ENCODE results near the gene GRPEL1. TPM values are rescaled to one million over a fixed set of nuclear protein-coding genes. Genes with fewer than 3 reads are reported as not detected.

Gene GRPEL1
- total RNA-seq, 1 experiment from 2014 or later = 74.5 TPM

GRCh38 chr4:7023901-7024300, 44.0 kb downstream of the GRPEL1 start:
- Histone ChIP-seq H3F3A (ENCODE audit: low read length, unreplicated experiment) (no peaks in the 10 kb centered on the region), H3K4me1 (ENCODE audit: insufficient read depth, low read length) (peaks cover 11% of the 10 kb centered on the region), H2AFZ (ENCODE audit: low read length) (no peak overlapping the region), H4K20me1 (ENCODE audit: low read length) (no peaks in the 10 kb centered on the region), H3K9me3 (ENCODE audit: low read length) (no peaks in the 10 kb centered on the region), H3K27me3 (ENCODE audit: low read length) (no peaks in the 10 kb centered on the region), H3K79me2 (ENCODE audit: low read length) (no peaks in the 10 kb centered on the region; the same call in 1 of the 2 replicates), H3K9me2 (replicated peaks; ENCODE audit: low read length) (no peaks in the 10 kb centered on the region), H3K27ac (ENCODE audit: low read length) (no peak overlapping the region), H3K9ac (ENCODE audit: low read length) (no peak overlapping the region), H3K36me3 (ENCODE audit: low read depth, low read length) (peaks cover 3% of the 10 kb centered on the region), H3K4me3 (ENCODE audit: low read length) (no peak overlapping the region), H3K4me2 (ENCODE audit: low read length) (no peak overlapping the region)
- POLR2A ChIA-PET (ENCODE audit: unreplicated experiment) = no interaction called here
- BruUV-seq (replicated peaks) = no TSS peak
- intact Hi-C loops (cut with micrococcal nuclease) = no loop called here
- CTCF ChIA-PET = interaction anchor here (0.6 kb wide), 1 partner anchor 19 kb away, joined by 3 read pairs; a partner anchor contains a TSS
- TF ChIP-seq CTCF (conservative IDR thresholded peaks at IDR 0.05; ENCODE audit: low read depth, low read length) (no peak), EZH2 (IDR thresholded peaks at IDR 0.05; ENCODE audit: low read length, unreplicated experiment) (no peak), EZH2phosphoT487 (IDR thresholded peaks at IDR 0.05; ENCODE audit: borderline replicate concordance, low read length) (no peak)
- DNase-seq (no peak), ATAC-seq (no peak)

- Histone ChIP-seq H3K4me2 (ENCODE audit: low read length) (no peak overlapping the region), H3K9me2 (replicated peaks; ENCODE audit: low read length) (no peaks in the 10 kb centered on the region), H3F3A (ENCODE audit: low read length, unreplicated experiment) (no peaks in the 10 kb centered on the region), H3K9ac (ENCODE audit: low read length) (no peak overlapping the region), H3K4me3 (ENCODE audit: low read length) (no peak overlapping the region), H2AFZ (ENCODE audit: low read length) (no peak overlapping the region), H3K27ac (ENCODE audit: low read length) (no peak overlapping the region), H4K20me1 (ENCODE audit: low read length) (no peaks in the 10 kb centered on the region), H3K4me1 (ENCODE audit: insufficient read depth, low read length) (peaks cover 11% of the 10 kb centered on the region), H3K27me3 (ENCODE audit: low read length) (no peaks in the 10 kb centered on the region), H3K36me3 (ENCODE audit: low read depth, low read length) (peaks cover 3% of the 10 kb centered on the region), H3K9me3 (ENCODE audit: low read length) (no peaks in the 10 kb centered on the region), H3K79me2 (ENCODE audit: low read length) (no peaks in the 10 kb centered on the region; the same call in 1 of the 2 replicates)
- BruUV-seq (replicated peaks) = no TSS peak
- TF ChIP-seq EZH2 (IDR thresholded peaks at IDR 0.05; ENCODE audit: low read length, unreplicated experiment) = no peak
- no peak for TF ChIP-seq EZH2phosphoT487 (IDR thresholded peaks at IDR 0.05; ENCODE audit: borderline replicate concordance, low read length)
- TF ChIP-seq CTCF (conservative IDR thresholded peaks at IDR 0.05; ENCODE audit: low read depth, low read length) = no peak
- CTCF ChIA-PET = interaction anchor here (0.6 kb wide), 1 partner anchor 19 kb away, joined by 3 read pairs; a partner anchor contains a TSS
- intact Hi-C loops (cut with micrococcal nuclease) = no loop called here
- POLR2A ChIA-PET (ENCODE audit: unreplicated experiment) = no interaction called here
- ATAC-seq (no peak), DNase-seq (no peak)
These were observed 44.4 kb downstream of the GRPEL1 start for GRCh38 chr4:7023486-7023885.

- H3F3A ChIP-seq (ENCODE audit: low read length, unreplicated experiment) = no peaks in the 10 kb centered on the region
- H2AFZ ChIP-seq (ENCODE audit: low read length) = no peak overlapping the region
- ChIA-PET CTCF (interaction anchor here (0.5 to 1.0 kb wide), 2 partner anchors 13 to 21 kb away, joined by 3 read pairs; partner anchors contain the start of gene TADA2B), POLR2A (ENCODE audit: unreplicated experiment) (interaction anchor here (0.6 kb wide), 2 partner anchors 46 to 242 kb away, joined by 4 to 18 read pairs; partner anchors contain the start of gene GRPEL1)
- peaks cover 3% of the 10 kb centered on the region for H3K36me3 ChIP-seq (ENCODE audit: low read depth, low read length)
- intact Hi-C loops (cut with micrococcal nuclease) = no loop called here
- ATAC-seq (peak; percentile 99), DNase-seq (peak; percentile 91)
- H3K9ac ChIP-seq (ENCODE audit: low read length) = peak overlapping the region; percentile 50
- H3K27me3 ChIP-seq (ENCODE audit: low read length) = no peaks in the 10 kb centered on the region
- BruUV-seq (replicated peaks) = no TSS peak
- no peaks in the 10 kb centered on the region for H4K20me1 ChIP-seq (ENCODE audit: low read length)
- no peaks in the 10 kb centered on the region; the same call in 1 of the 2 replicates for H3K79me2 ChIP-seq (ENCODE audit: low read length)
- no peak overlapping the region for H3K4me3 ChIP-seq (ENCODE audit: low read length)
- no peaks in the 10 kb centered on the region for H3K9me2 ChIP-seq (replicated peaks; ENCODE audit: low read length)
- TF ChIP-seq EZH2phosphoT487 (IDR thresholded peaks at IDR 0.05; ENCODE audit: borderline replicate concordance, low read length) (no peak), CTCF (conservative IDR thresholded peaks at IDR 0.05; ENCODE audit: low read depth, low read length) (no peak)
- no peaks in the 10 kb centered on the region for H3K9me3 ChIP-seq (ENCODE audit: low read length)
- peaks cover 11% of the 10 kb centered on the region for H3K4me1 ChIP-seq (ENCODE audit: insufficient read depth, low read length)
- H3K27ac ChIP-seq (ENCODE audit: low read length) = peak overlapping the region; percentile 87
- peak overlapping the region; percentile 71 for H3K4me2 ChIP-seq (ENCODE audit: low read length)
These were observed 45.8 kb downstream of the GRPEL1 start for GRCh38 chr4:7021930-7022664.
